Mesothelial cell of epicardium (in vitro differentiated cells): ENCODE data around the gene PKP4. TPM values are rescaled to one million over a fixed set of nuclear protein-coding genes. Genes with fewer than 3 reads are reported as not detected.
A peak's percentile ranks its signal among the peaks of the same experiment; 100 is the strongest.

Experiments used
- DNase-seq, 2 experiments: peaks; one replicate each; pipeline ENCODE4 v3.0.0; 2021; ENCODE audit warnings: low spot score in 2 of 2; ENCODE audit not compliant: unreplicated experiment in 2 of 2
- H3K27ac Mint-ChIP-seq: 2 replicates; pipeline ENCODE4 v1.8.0; 2021; ENCODE audit warnings: mixed read lengths
- H3K27me3 Mint-ChIP-seq: 2 replicates; pipeline ENCODE4 v1.8.0; 2021; ENCODE audit warnings: low read depth, mixed read lengths
- H3K36me3 Mint-ChIP-seq: 2 replicates; pipeline ENCODE4 v1.8.0; 2021; ENCODE audit warnings: mixed read lengths
- H3K4me1 Mint-ChIP-seq: 2 replicates; pipeline ENCODE4 v1.8.0; 2021; ENCODE audit warnings: mixed read lengths
- H3K4me3 Mint-ChIP-seq: 2 replicates; pipeline ENCODE4 v1.8.0; 2021; ENCODE audit warnings: mild to moderate bottlenecking, moderate library complexity, mixed read lengths
- H3K9me3 Mint-ChIP-seq: 2 replicates; pipeline ENCODE4 v1.8.0; 2021; ENCODE audit warnings: mixed read lengths
- total RNA-seq: library from RNA; stranded (reverse); gene quantifications from 3 replicates; pipeline ENCODE4 v1.2.1, GENCODE V29; 2021
- TF ChIP-seq, protein P1 (sequence below): fragments of 200-600 bp; sonication (generic); IDR thresholded peaks from one replicate; pipeline ENCODE4 v1.5.0; 2021; ENCODE audit warnings: antibody characterized with exemption; ENCODE audit not compliant: unreplicated experiment

Gene PKP4
- total RNA-seq, 1 donor from 2014 or later, result 70.8 TPM

DNA sequence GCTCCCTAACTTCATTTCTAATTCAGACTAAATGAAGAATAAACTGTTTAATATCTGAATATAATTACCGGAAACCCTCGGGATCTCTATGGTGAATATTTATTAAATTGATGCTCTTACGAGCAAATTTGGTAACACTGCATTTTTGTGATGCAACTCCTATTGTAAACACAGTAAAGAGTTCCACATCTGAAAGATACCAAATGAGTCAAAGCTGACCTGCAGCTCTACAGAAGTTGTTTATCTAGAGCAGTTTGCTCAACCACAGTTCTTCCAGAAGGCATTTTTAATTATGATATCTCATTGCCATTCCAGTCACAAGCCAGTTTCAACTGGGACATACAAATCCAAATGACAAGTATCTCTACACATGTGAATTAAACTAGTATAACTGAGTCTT is 129.7 kb downstream of the PKP4 start:
- no peak for DNase-seq
- H3K9me3 Mint-ChIP-seq, result no peaks in the 10 kb centered on the region
- peaks cover 25% of the 10 kb centered on the region for H3K36me3 Mint-ChIP-seq
- TF ChIP-seq, protein P1, sequence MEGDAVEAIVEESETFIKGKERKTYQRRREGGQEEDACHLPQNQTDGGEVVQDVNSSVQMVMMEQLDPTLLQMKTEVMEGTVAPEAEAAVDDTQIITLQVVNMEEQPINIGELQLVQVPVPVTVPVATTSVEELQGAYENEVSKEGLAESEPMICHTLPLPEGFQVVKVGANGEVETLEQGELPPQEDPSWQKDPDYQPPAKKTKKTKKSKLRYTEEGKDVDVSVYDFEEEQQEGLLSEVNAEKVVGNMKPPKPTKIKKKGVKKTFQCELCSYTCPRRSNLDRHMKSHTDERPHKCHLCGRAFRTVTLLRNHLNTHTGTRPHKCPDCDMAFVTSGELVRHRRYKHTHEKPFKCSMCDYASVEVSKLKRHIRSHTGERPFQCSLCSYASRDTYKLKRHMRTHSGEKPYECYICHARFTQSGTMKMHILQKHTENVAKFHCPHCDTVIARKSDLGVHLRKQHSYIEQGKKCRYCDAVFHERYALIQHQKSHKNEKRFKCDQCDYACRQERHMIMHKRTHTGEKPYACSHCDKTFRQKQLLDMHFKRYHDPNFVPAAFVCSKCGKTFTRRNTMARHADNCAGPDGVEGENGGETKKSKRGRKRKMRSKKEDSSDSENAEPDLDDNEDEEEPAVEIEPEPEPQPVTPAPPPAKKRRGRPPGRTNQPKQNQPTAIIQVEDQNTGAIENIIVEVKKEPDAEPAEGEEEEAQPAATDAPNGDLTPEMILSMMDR, result no peak
- H3K27me3 Mint-ChIP-seq, result no peaks in the 10 kb centered on the region
- no peak overlapping the region for H3K27ac Mint-ChIP-seq
- H3K4me1 Mint-ChIP-seq, result peaks cover 18% of the 10 kb centered on the region
- no peak overlapping the region for H3K4me3 Mint-ChIP-seq

DNA sequence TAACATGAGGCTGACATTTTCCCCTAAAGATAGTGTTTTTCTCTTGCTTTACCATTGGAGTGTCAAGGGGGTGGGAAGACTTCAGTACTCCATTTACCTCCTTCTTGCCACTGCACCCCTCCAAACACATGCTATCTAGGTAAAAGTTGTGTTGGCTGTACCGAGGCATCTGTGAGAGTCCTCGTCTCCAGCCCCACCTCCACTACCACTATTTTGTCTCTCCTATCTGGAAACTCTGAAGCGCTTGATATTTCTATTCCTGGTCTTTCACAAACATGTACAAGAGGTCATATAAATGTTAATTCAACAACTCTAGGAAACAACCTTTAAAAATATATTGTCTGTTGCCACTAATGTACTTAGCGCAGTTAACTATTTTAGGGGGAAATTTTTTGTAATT is 132.6 kb downstream of the PKP4 start:
- peak overlapping the region; percentile 5 for H3K27ac Mint-ChIP-seq
- TF ChIP-seq, protein P1, result no peak
- no peak overlapping the region for H3K4me3 Mint-ChIP-seq
- no peaks in the 10 kb centered on the region for H3K9me3 Mint-ChIP-seq
- H3K36me3 Mint-ChIP-seq, result peaks cover 12% of the 10 kb centered on the region
- no peak for DNase-seq
- H3K4me1 Mint-ChIP-seq, result peaks cover 18% of the 10 kb centered on the region
- no peaks in the 10 kb centered on the region for H3K27me3 Mint-ChIP-seq

DNA sequence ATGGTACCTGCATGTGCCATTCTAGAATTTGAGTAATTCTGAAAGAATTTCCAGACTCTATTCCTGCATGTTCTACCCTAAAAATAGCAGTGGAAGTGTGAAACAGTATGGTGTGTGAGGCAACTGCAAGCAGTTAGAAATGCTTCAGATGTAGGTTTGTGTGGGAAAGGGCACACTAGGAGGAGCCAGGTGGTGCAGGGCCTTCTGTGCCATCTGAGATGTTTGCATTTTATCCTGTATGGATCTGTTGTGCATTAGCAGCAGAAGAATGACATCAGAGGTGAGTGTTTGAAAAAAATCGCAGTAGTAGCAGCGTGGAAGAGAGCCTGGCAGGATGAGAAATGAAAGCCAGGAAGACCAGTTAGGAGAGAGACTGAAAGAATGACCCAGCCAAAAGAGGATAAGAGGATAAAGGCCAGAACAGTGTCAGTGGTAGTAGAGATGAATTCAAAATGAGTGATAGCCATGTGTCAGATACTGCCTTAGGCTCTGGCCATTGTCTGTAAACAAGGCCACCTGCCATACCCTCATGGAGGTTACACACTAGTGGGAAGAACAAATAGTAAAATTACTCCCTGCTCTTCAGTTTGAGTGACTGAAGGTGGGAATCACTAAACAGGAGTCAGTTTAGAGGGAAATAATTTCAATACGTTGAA is 142.2 kb downstream of the PKP4 start:
- peaks cover 7% of the 10 kb centered on the region for H3K36me3 Mint-ChIP-seq
- H3K4me1 Mint-ChIP-seq, result no peaks in the 10 kb centered on the region
- no peaks in the 10 kb centered on the region for H3K27me3 Mint-ChIP-seq
- no peak overlapping the region for H3K27ac Mint-ChIP-seq
- no peaks in the 10 kb centered on the region for H3K9me3 Mint-ChIP-seq
- H3K4me3 Mint-ChIP-seq, result no peak overlapping the region
- TF ChIP-seq, protein P1, result no peak
- no peak for DNase-seq

DNA sequence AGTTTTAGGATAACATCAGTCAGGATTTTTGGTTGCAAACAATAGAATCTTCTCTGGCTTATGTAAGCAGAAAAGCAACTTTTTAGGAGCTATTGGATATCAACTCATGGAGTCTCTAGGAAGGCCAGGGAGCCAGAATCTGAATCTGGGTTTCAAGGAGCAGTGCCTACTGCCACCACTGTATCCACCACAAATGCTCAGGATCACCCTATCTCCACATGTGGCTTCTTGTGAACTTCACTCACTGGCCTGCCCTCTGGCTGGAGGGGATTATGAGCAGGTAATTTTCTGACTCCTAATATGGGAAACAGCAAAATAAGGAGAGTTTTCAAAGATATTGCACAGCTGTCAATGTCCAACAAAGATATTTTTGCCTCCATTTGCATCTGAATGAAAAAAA is 142.9 kb downstream of the PKP4 start:
- Mint-ChIP-seq H3K36me3 (peaks cover 10% of the 10 kb centered on the region), H3K9me3 (no peaks in the 10 kb centered on the region), H3K27ac (peak overlapping the region; percentile 41), H3K4me1 (no peaks in the 10 kb centered on the region), H3K27me3 (no peaks in the 10 kb centered on the region), H3K4me3 (no peak overlapping the region)
- no peak for DNase-seq
- TF ChIP-seq, protein P1, result no peak

DNA sequence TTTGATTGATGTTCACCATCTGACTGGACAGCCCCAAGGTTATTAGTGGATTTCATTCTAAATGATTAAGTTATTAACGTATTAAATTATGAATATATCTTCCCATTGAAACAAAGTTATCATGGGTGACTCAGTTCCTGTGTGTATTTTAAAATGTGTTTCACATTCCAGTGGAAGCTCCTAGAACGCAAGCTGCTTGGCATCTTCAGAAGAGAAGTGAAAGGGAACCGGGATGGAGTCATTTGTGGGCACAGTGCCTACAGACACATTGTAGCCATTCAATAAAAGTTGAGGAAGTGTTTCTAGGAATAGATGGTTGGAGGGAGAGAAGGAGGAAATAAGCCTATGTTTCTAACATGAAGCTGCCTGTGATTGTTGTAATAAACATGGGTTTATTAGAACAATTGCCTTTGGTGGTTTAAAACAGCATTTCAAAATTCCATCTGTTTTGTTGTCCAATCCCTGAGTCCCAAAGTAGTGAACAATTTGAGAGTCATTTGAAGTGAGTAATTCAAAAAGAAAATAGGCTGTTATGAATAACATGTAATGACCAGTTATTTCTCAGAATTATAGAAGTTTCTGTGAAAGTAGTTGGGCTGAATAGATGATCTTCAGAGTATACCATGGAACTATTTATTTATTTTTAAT is 143.5 kb downstream of the PKP4 start:
- no peaks in the 10 kb centered on the region for H3K9me3 Mint-ChIP-seq
- no peaks in the 10 kb centered on the region for H3K27me3 Mint-ChIP-seq
- H3K36me3 Mint-ChIP-seq, result peaks cover 10% of the 10 kb centered on the region
- H3K4me3 Mint-ChIP-seq, result no peak overlapping the region
- TF ChIP-seq, protein P1, result no peak
- no peaks in the 10 kb centered on the region for H3K4me1 Mint-ChIP-seq
- H3K27ac Mint-ChIP-seq, result no peak overlapping the region
- DNase-seq, result no peak
